Inferior parietal cortex (tissue), 1 donor: ENCODE results near the gene ALOXE3.
A peak's percentile ranks its signal among the peaks of the same experiment; 100 is the strongest.
"Not testable (repeated sequence)": the region's sequence is repeated elsewhere in the genome, so short reads cannot be mapped to it uniquely, and the experiment has no call there.

Experiments
- DNase-seq: peaks from one replicate; pipeline ENCODE4 v3.0.0-alpha.2; 2016; ENCODE audit errors: extremely low spot score

ALOXE3 gene

GRCh38 chr17:8096541-8096940 is 21.8 kb downstream of the ALOXE3 start:
- no peak for DNase-seq

- no peak for DNase-seq
These were observed 23.0 kb downstream of the ALOXE3 start for GRCh38 chr17:8095361-8095760.

DNA sequence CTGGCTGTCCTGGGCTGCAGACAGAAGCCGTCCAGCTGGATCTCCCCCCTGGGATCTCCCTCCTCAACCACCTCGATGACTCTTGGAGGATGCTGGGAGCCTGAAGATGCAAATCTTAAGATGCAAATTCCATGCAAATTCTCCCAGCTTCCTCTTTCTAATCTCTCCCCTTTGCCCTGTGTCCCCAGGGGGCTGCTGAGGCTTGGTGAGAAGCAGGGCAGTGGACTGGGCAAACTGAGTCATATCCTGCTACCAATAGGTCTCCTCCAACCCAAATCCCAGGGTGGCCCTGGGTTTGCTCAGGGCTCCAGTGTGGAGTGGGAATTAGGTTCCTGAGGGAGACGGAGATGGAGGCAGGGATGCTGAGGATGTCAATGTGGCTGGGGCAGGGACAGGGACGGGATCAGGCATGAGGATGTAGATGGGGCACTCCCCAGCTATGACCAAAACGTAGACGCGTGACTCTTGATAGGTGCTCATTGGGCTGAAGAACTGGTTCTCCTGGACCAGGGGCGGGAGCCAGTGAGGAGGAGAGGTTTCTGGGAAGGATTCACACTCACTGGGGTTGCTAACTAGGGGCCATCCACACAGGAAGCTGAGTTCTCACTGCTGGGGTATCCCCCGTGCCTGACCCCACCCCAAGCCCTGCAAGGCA is 27.2 kb downstream of the ALOXE3 start:
- no peak for DNase-seq

DNA sequence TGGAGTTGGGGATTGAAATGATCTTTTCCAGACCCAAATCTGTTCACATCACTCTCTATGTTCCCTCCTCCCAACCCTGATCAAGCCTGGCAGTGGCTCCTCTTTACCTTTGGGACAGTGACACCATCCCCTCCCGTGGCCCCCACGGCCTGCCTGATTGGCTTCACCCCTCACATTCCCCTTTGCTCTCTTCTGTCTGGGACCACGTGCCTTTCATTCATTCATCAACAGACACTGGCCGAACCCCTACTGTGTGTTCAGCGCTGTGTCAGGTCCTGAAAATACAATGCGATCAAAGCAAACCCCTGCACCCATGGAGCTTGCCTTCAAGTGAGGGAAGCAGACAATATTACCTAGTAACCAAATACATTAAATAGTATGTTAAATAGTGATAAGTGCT is 28.6 kb downstream of the ALOXE3 start:
- no peak for DNase-seq

GRCh38 chr17:8087952-8088230 is 30.4 kb downstream of the ALOXE3 start:
- no peak for DNase-seq

DNA sequence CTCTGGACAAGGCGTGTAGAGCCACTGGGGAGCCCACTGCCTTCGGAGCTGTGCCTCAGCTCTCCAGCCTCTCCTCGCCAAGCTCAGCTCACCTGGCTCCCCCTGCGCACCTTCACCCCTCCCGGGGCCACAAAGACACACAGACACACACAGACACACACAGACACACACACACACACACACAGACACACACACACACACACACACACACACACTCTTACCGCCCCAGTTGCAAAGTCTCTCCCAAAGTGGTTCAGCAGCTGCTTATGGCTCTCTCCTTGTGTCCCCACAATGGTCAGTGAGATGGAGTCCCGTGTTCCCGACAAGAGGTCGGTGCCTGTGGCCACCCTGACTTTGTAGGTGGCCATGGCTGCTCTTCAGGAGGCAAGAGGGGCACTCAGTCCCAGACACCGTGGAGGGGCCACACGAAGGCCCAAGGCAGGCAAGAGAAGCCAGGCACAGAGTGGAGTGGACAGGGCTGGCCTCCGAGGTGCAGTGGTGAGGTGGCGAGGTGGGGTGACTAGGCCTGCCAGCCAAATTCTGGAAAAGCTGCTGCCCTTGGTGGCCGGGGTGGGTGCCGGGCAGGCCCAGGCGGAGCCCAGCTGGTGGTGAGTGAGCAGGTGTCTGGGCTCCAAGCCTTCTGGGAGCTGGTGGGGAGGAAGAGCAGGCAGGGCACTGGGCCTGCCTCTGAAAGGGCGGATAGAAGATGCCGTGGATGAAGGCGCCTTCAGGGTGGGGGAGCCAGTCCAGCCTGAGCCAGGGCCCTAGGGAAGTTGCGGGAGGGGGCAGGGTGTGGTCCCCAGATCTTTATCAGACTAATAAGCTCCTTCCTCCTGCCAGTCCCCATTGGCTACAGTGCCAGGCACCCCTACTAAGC is 31.0 kb downstream of the ALOXE3 start, which contains the start of gene ALOX12B:
Gene ALOX12B, minus strand, starts transcription at position 642 of the 877 bp plus-strand sequence. Its CDS starts 274 bp downstream, at position 368.
- no peak for DNase-seq

DNA sequence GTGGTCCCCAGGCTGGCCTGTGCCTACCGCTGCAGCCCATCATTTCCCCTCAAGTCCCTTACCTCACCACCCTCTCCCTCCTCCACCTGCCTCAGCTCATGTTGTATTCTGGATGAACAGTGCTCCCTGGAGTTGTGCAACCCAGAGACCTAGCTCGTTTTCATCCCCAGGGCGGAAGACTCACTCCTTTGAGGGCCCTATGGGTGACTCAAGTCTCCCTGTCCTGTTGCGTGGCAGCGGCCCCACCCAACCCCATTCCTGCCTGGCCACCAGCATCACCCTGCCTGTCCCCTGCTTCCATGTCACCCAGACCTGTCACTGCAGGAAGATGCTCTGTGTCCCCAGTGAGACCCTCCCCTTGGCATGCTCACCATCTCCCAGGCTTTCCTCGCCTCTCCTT is 34.1 kb downstream of the ALOXE3 start:
- no peak for DNase-seq

DNA sequence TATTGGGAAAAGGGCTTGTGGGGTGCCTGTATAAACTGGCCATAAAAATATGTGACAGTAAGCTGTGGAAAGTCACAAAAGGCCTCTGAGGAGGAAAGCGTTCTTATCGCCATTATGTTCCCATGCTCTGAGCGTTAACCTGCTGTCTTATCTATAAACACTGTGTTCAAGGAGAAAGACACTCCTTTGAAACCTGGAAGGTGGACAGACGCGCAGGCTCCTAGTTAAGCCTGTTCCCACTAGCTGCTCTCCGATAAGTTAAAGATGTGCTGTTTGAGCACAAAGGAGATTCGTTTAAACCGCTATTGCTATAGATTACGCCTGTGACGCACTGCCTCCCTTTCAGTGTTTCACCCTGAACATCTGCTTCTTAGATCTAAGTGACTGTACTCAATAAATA is 36.0 kb downstream of the ALOXE3 start:
- no peak for DNase-seq

DNA sequence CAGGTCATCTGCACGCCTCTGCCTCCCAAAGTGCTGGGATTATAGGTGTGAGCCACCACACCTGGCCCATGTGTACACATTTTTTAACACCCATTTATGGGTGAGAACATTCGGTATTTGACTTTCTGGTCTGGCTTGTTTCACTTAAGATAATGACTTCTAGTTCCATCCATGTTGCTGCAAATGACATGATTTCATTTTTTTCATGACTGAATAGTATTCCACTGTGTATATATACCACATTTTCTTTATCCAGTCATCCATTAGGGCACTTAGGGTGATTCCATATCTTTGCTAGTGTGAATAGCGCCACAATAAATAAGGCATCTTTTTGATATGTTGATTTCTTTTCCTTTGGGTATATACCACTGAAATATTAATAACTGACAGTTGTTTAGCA is 36.4 kb downstream of the ALOXE3 start:
- no peak for DNase-seq

DNA sequence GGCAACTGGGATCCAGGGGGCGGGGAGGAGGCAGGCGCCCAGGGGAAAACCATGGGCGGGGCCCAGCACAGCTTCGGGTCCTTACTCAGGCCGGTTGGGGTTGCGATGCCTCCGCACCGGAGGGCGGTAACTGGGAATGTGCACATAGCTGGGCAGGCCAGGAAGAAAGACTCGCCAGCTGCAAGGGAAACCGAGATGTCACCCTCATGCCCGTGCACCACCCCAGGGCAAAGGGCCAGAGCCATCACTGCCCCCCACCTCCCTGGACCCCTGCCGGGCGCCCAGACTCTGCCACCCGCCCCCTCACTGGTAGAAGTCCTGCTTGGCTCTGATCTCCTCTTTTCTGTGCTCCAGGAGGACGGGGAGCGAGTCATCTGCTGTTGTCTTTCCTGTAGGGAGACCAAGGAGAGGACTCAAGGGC is 37.5 kb downstream of the ALOXE3 start:
- DNase-seq, result no peak

DNA sequence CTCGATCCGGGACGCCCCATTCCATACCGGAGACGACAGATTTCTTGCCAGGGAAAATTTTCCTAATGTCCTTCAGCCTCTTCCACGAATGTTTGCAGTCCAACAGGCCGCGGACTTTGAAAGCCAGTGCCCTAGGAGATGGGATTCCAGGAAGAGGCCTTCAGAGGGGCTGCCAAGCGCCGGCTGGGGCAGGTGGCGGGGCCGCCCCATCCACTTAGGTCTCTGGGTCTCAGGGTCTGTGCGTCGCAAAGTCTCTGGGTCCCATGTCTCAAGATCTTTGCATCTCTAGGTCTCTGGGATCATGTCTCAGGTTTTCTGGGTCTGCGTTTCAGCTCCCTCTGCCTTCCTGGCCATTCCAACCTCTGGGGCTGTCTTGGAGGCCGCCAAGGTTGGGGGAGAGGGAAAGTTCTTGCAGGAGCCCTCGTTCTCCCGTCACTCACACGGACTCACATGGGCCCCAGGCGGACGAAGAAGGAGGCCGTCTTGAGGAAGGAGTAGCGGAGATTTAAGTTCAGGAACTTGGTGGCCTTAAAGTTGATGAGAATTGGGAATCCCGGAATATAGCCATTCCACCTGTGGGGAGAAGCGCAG is 38.0 kb downstream of the ALOXE3 start:
- DNase-seq, result no peak

GRCh38 chr17:8079291-8080207 is 38.8 kb downstream of the ALOXE3 start:
- peak; percentile 67 for DNase-seq

DNA sequence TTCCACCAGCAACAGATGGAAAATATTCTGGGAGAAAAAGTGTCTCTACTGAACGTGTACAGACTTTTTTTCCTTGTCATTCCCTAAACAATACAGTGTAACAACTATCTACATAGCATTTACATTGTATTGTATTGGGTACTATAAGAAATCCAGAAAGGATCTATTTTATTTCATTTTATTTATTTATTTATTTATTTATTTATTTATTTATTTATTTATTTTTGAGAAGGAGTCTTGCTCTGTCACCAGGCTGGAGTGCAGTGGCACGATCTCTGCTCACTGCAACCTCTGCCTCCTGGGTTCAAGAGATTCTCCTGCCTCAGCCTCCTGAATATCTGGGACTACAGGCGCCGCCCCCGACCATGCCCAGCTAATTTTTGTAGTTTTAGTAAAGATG is 40.4 kb downstream of the ALOXE3 start:
- not testable (repeated sequence) for DNase-seq

- no peak for DNase-seq
These were observed 41.6 kb downstream of the ALOXE3 start for GRCh38 chr17:8076502-8077266.

- no peak for DNase-seq
These were observed 42.6 kb downstream of the ALOXE3 start for GRCh38 chr17:8075574-8076342.

- no peak for DNase-seq
These were observed 43.2 kb downstream of the ALOXE3 start for GRCh38 chr17:8075081-8075480.

GRCh38 chr17:8074554-8074953 is 43.8 kb downstream of the ALOXE3 start:
- DNase-seq, result no peak

DNA sequence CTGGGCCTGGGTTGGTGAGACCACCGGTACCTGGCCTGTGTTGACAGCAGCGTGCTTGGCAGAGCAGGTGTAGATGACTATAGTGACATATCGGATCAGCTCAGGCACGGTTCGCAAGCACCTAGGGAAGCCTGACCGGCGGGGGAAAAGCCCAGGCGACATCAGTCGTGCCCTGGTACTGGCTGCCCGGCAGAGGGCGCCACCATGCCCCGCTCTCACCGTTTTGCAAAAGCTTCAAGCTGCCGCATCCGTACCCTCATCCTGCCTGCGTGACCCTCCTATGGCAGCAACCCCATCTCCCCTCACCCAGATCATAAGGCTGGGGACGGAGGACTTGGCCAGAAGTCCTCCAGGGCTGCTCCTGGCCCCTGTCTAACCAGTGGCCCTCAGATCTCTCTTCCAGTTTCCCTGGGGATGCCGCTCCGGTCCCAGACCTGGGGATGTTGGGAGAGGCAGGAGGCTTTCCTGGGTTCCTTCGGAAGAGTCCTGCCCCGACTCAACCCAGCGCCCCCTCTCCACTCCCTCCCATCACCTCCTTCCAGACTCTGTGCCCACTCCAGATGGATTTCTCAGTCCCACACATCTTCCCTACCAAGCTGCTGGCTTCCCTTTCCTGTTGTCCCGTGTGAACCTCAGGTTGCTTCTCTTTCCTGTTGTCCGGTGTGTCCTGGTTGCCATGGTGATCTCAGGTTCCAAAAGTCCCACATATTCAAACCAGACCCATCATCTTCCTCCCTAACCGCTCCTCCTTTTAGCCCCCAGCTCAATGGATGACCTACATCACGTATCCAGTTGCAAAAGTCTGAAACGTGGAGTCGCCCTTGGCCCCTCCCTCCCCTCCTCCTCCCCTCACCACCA is 44.5 kb downstream of the ALOXE3 start:
- peak; percentile 24 for DNase-seq

- no peak for DNase-seq
These were observed 45.4 kb downstream of the ALOXE3 start for GRCh38 chr17:8072729-8073461.
